GM18861 (cell line): ENCODE results near the gene ATP10A.
"Not testable (repeated sequence)": the region's sequence is repeated elsewhere in the genome, so short reads cannot be mapped to it uniquely, and the experiment has no call there.

Experiments
- ATAC-seq: cut with Tn5 transposase; IDR thresholded peaks from one replicate; pipeline ENCODE4 v1.9.1; 2021; ENCODE audit not compliant: unreplicated experiment

Gene ATP10A

GRCh38 chr15:25859838-25860645 is 3.1 kb downstream of the ATP10A start:
- ATAC-seq = no peak

- ATAC-seq = no peak
Measured at GRCh38 chr15:25858952-25859760, 4.0 kb downstream of the ATP10A start.

- ATAC-seq = not testable (repeated sequence)
Measured at GRCh38 chr15:25856059-25856458, 7.1 kb downstream of the ATP10A start.

GRCh38 chr15:25852661-25853524 is 10.2 kb downstream of the ATP10A start:
- no peak for ATAC-seq

GRCh38 chr15:25852027-25852426 is 11.1 kb downstream of the ATP10A start:
- no peak for ATAC-seq

- peak; percentile 78 for ATAC-seq
Measured at GRCh38 chr15:25850154-25851111, 12.7 kb downstream of the ATP10A start.

- no peak for ATAC-seq
Measured at GRCh38 chr15:25849157-25849921, 13.8 kb downstream of the ATP10A start.

GRCh38 chr15:25848784-25849156 is 14.4 kb downstream of the ATP10A start:
- no peak for ATAC-seq

- no peak for ATAC-seq
Measured at GRCh38 chr15:25848325-25848724, 14.8 kb downstream of the ATP10A start.

- no peak for ATAC-seq
Measured at GRCh38 chr15:25847051-25847450, 16.1 kb downstream of the ATP10A start.

GRCh38 chr15:25846377-25846776 is 16.8 kb downstream of the ATP10A start:
- no peak for ATAC-seq

- ATAC-seq = no peak
Measured at GRCh38 chr15:25844981-25845680, 18.0 kb downstream of the ATP10A start.

GRCh38 chr15:25844542-25844941 is 18.6 kb downstream of the ATP10A start:
- no peak for ATAC-seq

GRCh38 chr15:25844076-25844475 is 19.1 kb downstream of the ATP10A start:
- no peak for ATAC-seq

- no peak for ATAC-seq
Measured at GRCh38 chr15:25839638-25840156, 23.4 kb downstream of the ATP10A start.

GRCh38 chr15:25838871-25839195 is 24.3 kb downstream of the ATP10A start:
- no peak for ATAC-seq

- no peak for ATAC-seq
Measured at GRCh38 chr15:25838191-25838870, 24.8 kb downstream of the ATP10A start.

GRCh38 chr15:25832158-25832557 is 31.0 kb downstream of the ATP10A start:
- ATAC-seq = no peak
